ENCODE measurements around the gene ORAI2. TPM values are rescaled to one million over a fixed set of nuclear protein-coding genes. Genes with fewer than 3 reads are reported as not detected.

ORAI2 gene
- total and polyA plus RNA-seq, 2 of the 8 experiments (the other 6 are each of a cell fraction or from before 2014, with no cell fraction given), result 20.7 to 35.2 TPM

DNA sequence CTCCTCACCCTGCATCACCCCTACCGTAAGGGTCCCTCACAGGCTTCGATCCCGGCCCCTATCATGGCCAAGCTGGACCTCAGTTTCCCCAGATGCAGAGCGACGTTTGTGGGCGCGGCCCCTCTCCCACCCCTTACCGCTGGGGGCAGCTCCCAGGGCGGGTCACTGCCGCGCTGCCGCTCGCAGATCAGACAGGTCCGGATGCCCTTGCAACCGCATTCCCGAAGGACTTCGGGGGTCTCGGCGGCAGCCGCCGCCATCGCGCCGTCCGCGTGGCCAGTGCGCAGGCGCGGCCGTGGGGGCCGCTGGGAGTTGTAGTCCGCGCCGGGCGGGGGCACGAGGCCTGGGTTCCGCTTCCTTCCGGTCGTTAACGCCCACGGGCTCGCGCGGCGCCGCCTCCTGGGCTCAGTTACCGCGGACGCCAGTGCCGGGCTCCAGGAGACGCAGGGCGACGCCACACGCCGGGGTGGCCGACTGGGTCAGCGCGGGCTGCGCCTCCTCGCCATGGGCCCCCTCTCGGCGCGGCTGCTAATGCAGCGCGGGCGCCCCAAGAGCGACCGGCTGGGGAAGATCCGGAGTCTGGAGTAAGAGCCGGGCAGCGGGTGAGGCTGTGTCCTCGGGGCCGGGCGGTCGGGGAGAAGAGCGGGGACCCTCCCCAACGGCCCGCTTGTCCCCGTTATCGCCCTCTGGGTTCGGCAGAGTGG lies 31.4 kb downstream of the ORAI2 start, which contains the start of the genes ALKBH4 and LRWD1 (continued):
- no peak for TF ChIP-seq BCL11A (IDR thresholded peaks at IDR 0.05; ENCODE audit: low read depth in 2 of 2, low read length in 2 of 2)
- TF ChIP-seq SP4 (IDR thresholded peaks at IDR 0.05; ENCODE audit: low read length), result no peak
- TF ChIP-seq GABPA (IDR thresholded peaks at IDR 0.05; ENCODE audit: borderline replicate concordance, insufficient read depth, low read length), result peak; percentile 73; the same call in 1 of the 2 replicates
- TF ChIP-seq SRF (IDR thresholded peaks at IDR 0.05; ENCODE audit: low read depth, low read length), result no peak
- 0 out of 2 replicates have a peak, but pooled peaks have one; percentile 22 for TF ChIP-seq SP1 (IDR thresholded peaks at IDR 0.05; ENCODE audit: low read depth, low read length)
- TF ChIP-seq BACH1 (IDR thresholded peaks at IDR 0.05; ENCODE audit: low read length), result peak; percentile 84
- TF ChIP-seq FOSL1 (IDR thresholded peaks at IDR 0.05; ENCODE audit: insufficient read depth, low read depth, low read length), result no peak
- peak; percentile 94 for TF ChIP-seq KDM4A (IDR thresholded peaks at IDR 0.05; ENCODE audit: low read depth, low read length, severe bottlenecking)
- TF ChIP-seq HDAC2 (IDR thresholded peaks at IDR 0.05; ENCODE audit: borderline replicate concordance in 1 of 2, low read depth in 2 of 2, low read length in 2 of 2), result peak; percentile 75 to 78; a peak in 3 of 4 replicates
- peak; percentile 56 for TF ChIP-seq CTBP2 (IDR thresholded peaks at IDR 0.05; ENCODE audit: borderline replicate concordance, insufficient read depth, insufficient read length, low read length)
- peak in 1 of 2 experiments; percentile 53; a peak in 1 of 4 replicates for TF ChIP-seq SIN3A (conservative IDR thresholded peaks at IDR 0.05 in 1 of 2, IDR thresholded peaks at IDR 0.05 in 1 of 2; ENCODE audit: low read depth in 1 of 2, low read length in 2 of 2)
- TF ChIP-seq TBP (IDR thresholded peaks at IDR 0.05; ENCODE audit: low read depth, low read length), result peak; percentile 11; the same call in 1 of the 2 replicates
- TF ChIP-seq NRF1 (IDR thresholded peaks at IDR 0.05; ENCODE audit: low read depth, low read length), result peak; percentile 81
- TF ChIP-seq GTF2F1 (IDR thresholded peaks at IDR 0.05; ENCODE audit: borderline replicate concordance, low read depth, low read length), result 0 out of 2 replicates have a peak, but pooled peaks have one; percentile 15
- peak; percentile 81 for TF ChIP-seq PHF8 (conservative IDR thresholded peaks at IDR 0.05; ENCODE audit: low read depth, low read length)
- TF ChIP-seq TAF1 (IDR thresholded peaks at IDR 0.05; ENCODE audit: low read depth, low read length), result peak; percentile 67; the same call in 1 of the 2 replicates
- TF ChIP-seq, protein P1, sequence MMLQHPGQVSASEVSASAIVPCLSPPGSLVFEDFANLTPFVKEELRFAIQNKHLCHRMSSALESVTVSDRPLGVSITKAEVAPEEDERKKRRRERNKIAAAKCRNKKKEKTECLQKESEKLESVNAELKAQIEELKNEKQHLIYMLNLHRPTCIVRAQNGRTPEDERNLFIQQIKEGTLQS (IDR thresholded peaks at IDR 0.05; ENCODE audit: insufficient read depth, low read depth, low read length), result peak; percentile 28; the same call in 1 of the 2 replicates
- peak in 1 of 2 experiments; percentile 60; a peak in 2 of 3 replicates for TF ChIP-seq POLR2A (IDR thresholded peaks at IDR 0.05; ENCODE audit: control extremely low read depth in 1 of 2, low read depth in 2 of 2, low read length in 2 of 2)
- TF ChIP-seq, protein P2, sequence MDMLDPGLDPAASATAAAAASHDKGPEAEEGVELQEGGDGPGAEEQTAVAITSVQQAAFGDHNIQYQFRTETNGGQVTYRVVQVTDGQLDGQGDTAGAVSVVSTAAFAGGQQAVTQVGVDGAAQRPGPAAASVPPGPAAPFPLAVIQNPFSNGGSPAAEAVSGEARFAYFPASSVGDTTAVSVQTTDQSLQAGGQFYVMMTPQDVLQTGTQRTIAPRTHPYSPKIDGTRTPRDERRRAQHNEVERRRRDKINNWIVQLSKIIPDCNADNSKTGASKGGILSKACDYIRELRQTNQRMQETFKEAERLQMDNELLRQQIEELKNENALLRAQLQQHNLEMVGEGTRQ (IDR thresholded peaks at IDR 0.05; ENCODE audit: low read length), result 0 out of 2 replicates have a peak, but pooled peaks have one; percentile 9
- TF ChIP-seq ASH2L (IDR thresholded peaks at IDR 0.05; ENCODE audit: low read length), result peak; percentile 65
- TF ChIP-seq BRCA1 (IDR thresholded peaks at IDR 0.05; ENCODE audit: low read depth, low read length), result no peak
